ENCODE measurements around the gene CACNA1H.

DNA sequence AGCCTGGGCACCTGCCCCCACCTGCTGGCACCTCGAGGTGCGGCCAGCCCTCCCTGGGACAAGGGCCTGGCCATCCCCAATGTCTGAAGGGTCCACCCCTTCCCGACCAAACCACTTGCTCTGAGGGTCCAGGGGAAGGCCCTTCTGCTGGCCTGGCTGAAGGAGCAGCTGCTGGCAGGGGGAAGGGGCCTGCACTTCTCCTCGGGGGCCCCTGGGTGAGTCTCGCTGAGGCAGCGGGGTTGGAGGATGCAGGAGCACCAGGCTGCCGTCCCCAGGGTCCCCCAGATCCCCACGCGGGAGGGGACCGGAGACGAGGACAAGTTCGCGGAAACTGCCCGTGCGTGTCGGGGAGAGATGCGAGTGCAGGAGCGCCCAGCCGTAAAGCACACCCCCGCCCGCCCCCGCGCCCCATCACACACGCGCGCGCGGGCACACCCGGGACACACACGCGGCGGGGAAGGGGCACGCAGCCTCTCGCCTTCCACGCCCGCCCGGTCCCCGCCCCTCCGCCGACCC is 725 bp upstream of the CACNA1H start:
- TF ChIP-seq EZH2 (IDR thresholded peaks at IDR 0.05) (no peak), EZH2phosphoT487 (IDR thresholded peaks at IDR 0.05) (no peak)
- TF ChIP-seq, protein P1, sequence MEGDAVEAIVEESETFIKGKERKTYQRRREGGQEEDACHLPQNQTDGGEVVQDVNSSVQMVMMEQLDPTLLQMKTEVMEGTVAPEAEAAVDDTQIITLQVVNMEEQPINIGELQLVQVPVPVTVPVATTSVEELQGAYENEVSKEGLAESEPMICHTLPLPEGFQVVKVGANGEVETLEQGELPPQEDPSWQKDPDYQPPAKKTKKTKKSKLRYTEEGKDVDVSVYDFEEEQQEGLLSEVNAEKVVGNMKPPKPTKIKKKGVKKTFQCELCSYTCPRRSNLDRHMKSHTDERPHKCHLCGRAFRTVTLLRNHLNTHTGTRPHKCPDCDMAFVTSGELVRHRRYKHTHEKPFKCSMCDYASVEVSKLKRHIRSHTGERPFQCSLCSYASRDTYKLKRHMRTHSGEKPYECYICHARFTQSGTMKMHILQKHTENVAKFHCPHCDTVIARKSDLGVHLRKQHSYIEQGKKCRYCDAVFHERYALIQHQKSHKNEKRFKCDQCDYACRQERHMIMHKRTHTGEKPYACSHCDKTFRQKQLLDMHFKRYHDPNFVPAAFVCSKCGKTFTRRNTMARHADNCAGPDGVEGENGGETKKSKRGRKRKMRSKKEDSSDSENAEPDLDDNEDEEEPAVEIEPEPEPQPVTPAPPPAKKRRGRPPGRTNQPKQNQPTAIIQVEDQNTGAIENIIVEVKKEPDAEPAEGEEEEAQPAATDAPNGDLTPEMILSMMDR (IDR thresholded peaks at IDR 0.05): no peak
